Retina (tissue), 1 donor: ENCODE measurements around the gene SULT4A1.
"Not testable (repeated sequence)": the region's sequence is repeated elsewhere in the genome, so short reads cannot be mapped to it uniquely, and the experiment has no call there.

ENCODE experiments used
- DNase-seq: peaks from one replicate; pipeline ENCODE4 v3.0.0-alpha.2; 2016

The SULT4A1 gene

GRCh38 chr22:43885786-43886185 lies 23.5 kb upstream of the SULT4A1 start:
- no peak for DNase-seq

- DNase-seq = no peak
Observed at GRCh38 chr22:43885319-43885671, 23.0 kb upstream of the SULT4A1 start.

GRCh38 chr22:43884600-43885318 lies 22.4 kb upstream of the SULT4A1 start:
- DNase-seq = peak; percentile 57

- DNase-seq = no peak
Observed at GRCh38 chr22:43883719-43884415, 21.6 kb upstream of the SULT4A1 start.

- DNase-seq = peak; percentile 49
Observed at GRCh38 chr22:43883012-43883661, 20.8 kb upstream of the SULT4A1 start.

GRCh38 chr22:43882122-43882767 lies 19.9 kb upstream of the SULT4A1 start:
- DNase-seq = no peak

GRCh38 chr22:43881091-43882061 lies 19.1 kb upstream of the SULT4A1 start:
- no peak for DNase-seq

GRCh38 chr22:43880541-43880991 lies 18.3 kb upstream of the SULT4A1 start:
- no peak for DNase-seq

GRCh38 chr22:43879901-43880540 lies 17.7 kb upstream of the SULT4A1 start:
- no peak for DNase-seq

GRCh38 chr22:43878831-43879550 lies 16.7 kb upstream of the SULT4A1 start:
- no peak for DNase-seq

GRCh38 chr22:43878079-43878795 lies 15.9 kb upstream of the SULT4A1 start:
- no peak for DNase-seq

GRCh38 chr22:43876866-43877509 lies 14.7 kb upstream of the SULT4A1 start:
- no peak for DNase-seq

- DNase-seq = no peak
Observed at GRCh38 chr22:43869799-43870198, 7.5 kb upstream of the SULT4A1 start.

- not testable (repeated sequence) for DNase-seq
Observed at GRCh38 chr22:43869001-43869400, 6.7 kb upstream of the SULT4A1 start.

GRCh38 chr22:43867839-43868635 lies 5.7 kb upstream of the SULT4A1 start:
- peak; percentile 77 for DNase-seq

- DNase-seq = no peak
Observed at GRCh38 chr22:43862882-43863202, 529 bp upstream of the SULT4A1 start.

- no peak for DNase-seq
Observed at GRCh38 chr22:43861529-43861928, 784 bp downstream of the SULT4A1 start.

GRCh38 chr22:43860831-43861230 lies 1.5 kb downstream of the SULT4A1 start:
- DNase-seq = no peak

- DNase-seq = no peak
Observed at GRCh38 chr22:43860126-43860525, 2.2 kb downstream of the SULT4A1 start.
